Testis (tissue), 2 donors: ENCODE measurements around the gene ITFG2.

Experiments used
- POLR2A ChIP-seq: fragments of 450-650 bp; IDR thresholded peaks from one replicate; pipeline ENCODE4 v1.6.1; 2017; ENCODE audit warnings: antibody characterized with exemption, mild to moderate bottlenecking, moderate library complexity
- TF ChIP-seq, protein P1 (sequence below), 3 experiments: fragments of 450-650 bp in 2 of 3; fragments of 200-600 bp in 1 of 3; sonication (generic) in 1 of 3; IDR thresholded peaks; one replicate each; pipeline ENCODE4 v1.5.1; 2016 to 2019; ENCODE audit warnings: antibody characterized with exemption in 3 of 3, mild to moderate bottlenecking in 2 of 3, moderate library complexity in 1 of 3

DNA sequence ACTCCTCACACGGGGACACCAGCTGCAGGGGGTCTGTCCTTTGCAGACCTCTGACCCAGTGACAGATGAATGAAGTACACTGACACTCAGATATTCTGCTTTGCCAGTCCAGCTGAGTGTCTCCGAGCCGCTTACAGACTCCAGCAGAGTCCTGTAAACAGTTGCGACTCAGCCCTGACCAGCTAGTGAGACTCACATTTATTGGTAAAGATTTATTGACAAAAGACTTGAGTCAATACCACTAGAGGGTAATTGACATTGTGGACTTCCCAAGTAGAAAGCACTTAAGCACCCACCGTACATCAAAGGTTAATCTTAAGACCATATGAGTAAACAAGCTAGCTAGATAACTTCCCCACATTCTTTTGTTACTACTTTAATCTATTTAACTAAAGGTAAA is 27.5 kb upstream of the ITFG2 start:
- TF ChIP-seq, protein P1, sequence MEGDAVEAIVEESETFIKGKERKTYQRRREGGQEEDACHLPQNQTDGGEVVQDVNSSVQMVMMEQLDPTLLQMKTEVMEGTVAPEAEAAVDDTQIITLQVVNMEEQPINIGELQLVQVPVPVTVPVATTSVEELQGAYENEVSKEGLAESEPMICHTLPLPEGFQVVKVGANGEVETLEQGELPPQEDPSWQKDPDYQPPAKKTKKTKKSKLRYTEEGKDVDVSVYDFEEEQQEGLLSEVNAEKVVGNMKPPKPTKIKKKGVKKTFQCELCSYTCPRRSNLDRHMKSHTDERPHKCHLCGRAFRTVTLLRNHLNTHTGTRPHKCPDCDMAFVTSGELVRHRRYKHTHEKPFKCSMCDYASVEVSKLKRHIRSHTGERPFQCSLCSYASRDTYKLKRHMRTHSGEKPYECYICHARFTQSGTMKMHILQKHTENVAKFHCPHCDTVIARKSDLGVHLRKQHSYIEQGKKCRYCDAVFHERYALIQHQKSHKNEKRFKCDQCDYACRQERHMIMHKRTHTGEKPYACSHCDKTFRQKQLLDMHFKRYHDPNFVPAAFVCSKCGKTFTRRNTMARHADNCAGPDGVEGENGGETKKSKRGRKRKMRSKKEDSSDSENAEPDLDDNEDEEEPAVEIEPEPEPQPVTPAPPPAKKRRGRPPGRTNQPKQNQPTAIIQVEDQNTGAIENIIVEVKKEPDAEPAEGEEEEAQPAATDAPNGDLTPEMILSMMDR (IDR thresholded peaks at IDR 0.05), result no peak
- TF ChIP-seq POLR2A, result no peak
